WTC11 (cell line): Measurements from ENCODE around the gene WDR48. TPM values are rescaled to one million over a fixed set of nuclear protein-coding genes. Genes with fewer than 3 reads are reported as not detected.

ENCODE experiments used
- ATAC-seq: fragments of 200-7000 bp; cut with Tn5 transposase; 2 replicates; pipeline ENCODE4 v1.10.0; 2021; ENCODE audit warnings: mild to moderate bottlenecking, moderate library complexity
- CTCF ChIA-PET: fragments of 300-600 bp; sonication (Branson Sonifier 250); formaldehyde crosslinking; loops from one replicate; lab custom pipeline; 2021; ENCODE audit warnings: antibody characterized with exemption; lab: Charles Lee
- POLR2A ChIA-PET: fragments of 350-600 bp; sonication (Branson Sonifier 250); formaldehyde crosslinking; loops from one replicate; lab custom pipeline; 2021; ENCODE audit warnings: antibody characterized with exemption; lab: Charles Lee
- DNase-seq: peaks from one replicate; pipeline ENCODE4 v3.0.0; 2021; ENCODE audit warnings: low spot score
- H3K27ac Mint-ChIP-seq: 2 replicates; pipeline ENCODE4 v1.8.0; 2021; ENCODE audit warnings: mixed read lengths
- H3K27me3 Mint-ChIP-seq: 2 replicates; pipeline ENCODE4 v1.8.0; 2021; ENCODE audit warnings: low read depth, mild to moderate bottlenecking, moderate library complexity, mixed read lengths
- H3K36me3 Mint-ChIP-seq: 2 replicates; pipeline ENCODE4 v1.8.0; 2021; ENCODE audit warnings: mixed read lengths
- H3K4me1 Mint-ChIP-seq: 2 replicates; pipeline ENCODE4 v1.8.0; 2022; ENCODE audit warnings: mixed read lengths
- H3K4me3 Mint-ChIP-seq: 2 replicates; pipeline ENCODE4 v1.8.0; 2021; ENCODE audit warnings: mild to moderate bottlenecking, moderate library complexity, mixed read lengths
- H3K9me3 Mint-ChIP-seq: 2 replicates; pipeline ENCODE4 v1.8.0; 2021; ENCODE audit warnings: mixed read lengths
- ARID4B ChIP-seq: sonication (generic); formaldehyde crosslinking; IDR thresholded peaks from 2 replicates; pipeline ENCODE4 v1.8.0; 2023; ENCODE audit warnings: missing genetic modification reagents, mild to moderate bottlenecking, borderline replicate concordance
- ATF6 ChIP-seq: sonication (generic); formaldehyde crosslinking; IDR thresholded peaks from 2 replicates; pipeline ENCODE4 v1.8.1; 2023; ENCODE audit warnings: mild to moderate bottlenecking, missing genetic modification reagents
- ELF4 ChIP-seq: sonication (generic); formaldehyde crosslinking; IDR thresholded peaks from 2 replicates; pipeline ENCODE4 v1.8.1; 2022; ENCODE audit warnings: low read depth, mild to moderate bottlenecking, moderate library complexity, missing genetic modification reagents
- FOXJ3 ChIP-seq: sonication (generic); formaldehyde crosslinking; IDR thresholded peaks from 2 replicates; pipeline ENCODE4 v1.9.0; 2021; ENCODE audit warnings: missing genetic modification reagents, mild to moderate bottlenecking, borderline replicate concordance
- FOXK1 ChIP-seq: sonication (generic); formaldehyde crosslinking; IDR thresholded peaks from 2 replicates; pipeline ENCODE4 v1.8.0; 2022; ENCODE audit warnings: mild to moderate bottlenecking, moderate library complexity, missing genetic modification reagents
- GABPB1 ChIP-seq: sonication (generic); formaldehyde crosslinking; IDR thresholded peaks from 2 replicates; pipeline ENCODE4 v1.8.1; 2023; ENCODE audit warnings: mild to moderate bottlenecking, missing genetic modification reagents
- JAZF1 ChIP-seq: fragments of 250-450 bp; sonication (Bioruptor Pico); IDR thresholded peaks from 2 replicates; pipeline ENCODE4 v1.9.0; 2021; ENCODE audit warnings: moderate library complexity, mild to moderate bottlenecking, inconsistent platforms
- NR2C2 ChIP-seq: sonication (generic); formaldehyde crosslinking; IDR thresholded peaks from 2 replicates; pipeline ENCODE4 v1.8.0; 2022; ENCODE audit warnings: mild to moderate bottlenecking, missing genetic modification reagents
- OVOL2 ChIP-seq: fragments of 250-450 bp; sonication (Bioruptor Pico); IDR thresholded peaks from 2 replicates; pipeline ENCODE4 v1.9.0; 2021; ENCODE audit warnings: mild to moderate bottlenecking, borderline replicate concordance
- PREB ChIP-seq: sonication (generic); formaldehyde crosslinking; IDR thresholded peaks from 2 replicates; pipeline ENCODE4 v1.8.1; 2022; ENCODE audit warnings: mild to moderate bottlenecking, missing genetic modification reagents, moderate library complexity, borderline replicate concordance
- PRRX2 ChIP-seq: fragments of 250-450 bp; sonication (Bioruptor Pico); IDR thresholded peaks from 2 replicates; pipeline ENCODE4 v1.8.0; 2021; ENCODE audit warnings: mild to moderate bottlenecking
- SMAD3 ChIP-seq: sonication (generic); formaldehyde crosslinking; IDR thresholded peaks from 2 replicates; pipeline ENCODE4 v1.8.0; 2022; ENCODE audit warnings: missing genetic modification reagents, mild to moderate bottlenecking, borderline replicate concordance
- SOX15 ChIP-seq: fragments of 250-450 bp; sonication (Bioruptor Pico); IDR thresholded peaks from 2 replicates; pipeline ENCODE4 v1.9.0; 2021; ENCODE audit warnings: mild to moderate bottlenecking
- USF2 ChIP-seq: sonication (generic); formaldehyde crosslinking; IDR thresholded peaks from 2 replicates; pipeline ENCODE4 v1.8.1; 2023; ENCODE audit warnings: mild to moderate bottlenecking, missing genetic modification reagents, moderate library complexity
- ZMAT4 ChIP-seq: fragments of 250-450 bp; sonication (Bioruptor Pico); IDR thresholded peaks from 2 replicates; pipeline ENCODE4 v1.9.0; 2021; ENCODE audit warnings: mild to moderate bottlenecking
- ZNF138 ChIP-seq: sonication (generic); formaldehyde crosslinking; conservative IDR thresholded peaks from 2 replicates; pipeline ENCODE4 v1.8.1; 2022; ENCODE audit warnings: mild to moderate bottlenecking, moderate library complexity, missing genetic modification reagents
- ZNF281 ChIP-seq: sonication (generic); formaldehyde crosslinking; IDR thresholded peaks from 2 replicates; pipeline ENCODE4 v1.8.0; 2023; ENCODE audit warnings: mild to moderate bottlenecking, missing genetic modification reagents
- ZNF396 ChIP-seq: fragments of 250-450 bp; sonication (Bioruptor Pico); IDR thresholded peaks from 2 replicates; pipeline ENCODE4 v1.8.0; 2021; ENCODE audit warnings: mild to moderate bottlenecking, moderate library complexity, borderline replicate concordance
- ZNF416 ChIP-seq: fragments of 250-450 bp; sonication (Bioruptor Pico); IDR thresholded peaks from 2 replicates; pipeline ENCODE4 v1.9.0; 2021; ENCODE audit warnings: mild to moderate bottlenecking, inconsistent platforms
- total RNA-seq: library from RNA; stranded (reverse); gene quantifications from 3 replicates; pipeline ENCODE4 v1.2.3, GENCODE V29; 2021
- TF ChIP-seq, protein P1 (sequence below): sonication (generic); formaldehyde crosslinking; IDR thresholded peaks from 2 replicates; pipeline ENCODE4 v1.8.0; 2022; ENCODE audit warnings: mild to moderate bottlenecking, missing genetic modification reagents

Gene WDR48
- total RNA-seq, 1 experiment from 2014 or later: 40.9 TPM

DNA sequence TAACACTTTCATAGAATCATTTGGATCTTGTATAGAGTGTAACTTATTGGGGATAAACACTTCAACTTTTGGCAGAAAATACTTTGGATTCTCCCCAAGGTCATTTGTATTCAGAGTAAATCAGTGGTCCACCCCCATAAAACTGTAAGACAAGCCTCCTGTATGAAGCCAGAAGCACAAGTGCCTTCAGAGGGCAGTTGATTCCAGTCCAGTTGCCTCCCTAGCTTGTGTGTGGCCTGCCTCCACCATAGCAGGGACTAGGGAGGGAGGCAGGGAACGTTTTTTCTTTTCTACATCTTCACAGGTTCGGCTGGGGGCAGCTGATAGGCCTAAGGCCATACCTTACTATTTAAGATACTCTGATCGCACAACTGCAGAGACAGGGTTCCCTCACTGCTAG, 44.0 kb downstream of the WDR48 start:
- ATAC-seq (no peak), DNase-seq (no peak)
- no peak overlapping the region for H3K27ac Mint-ChIP-seq
- no peaks in the 10 kb centered on the region for H3K4me1 Mint-ChIP-seq
- ChIA-PET CTCF (interaction anchor here (2.5 kb wide), 1 partner anchor 193 kb away, joined by 7 read pairs; no protein-coding TSS in a partner anchor), POLR2A (no interaction called here)
- peaks cover 50% of the 10 kb centered on the region for H3K36me3 Mint-ChIP-seq
- H3K9me3 Mint-ChIP-seq: no peaks in the 10 kb centered on the region
- TF ChIP-seq JAZF1 (CRISPR knock-in tag) (no peak), ARID4B (CRISPR knock-in tag) (no peak), ZMAT4 (no peak), FOXK1 (CRISPR knock-in tag) (no peak), ATF6 (no peak), USF2 (no peak), ZNF416 (CRISPR knock-in tag) (no peak), ZNF138 (no peak), NR2C2 (CRISPR knock-in tag) (no peak), SOX15 (no peak), PRRX2 (CRISPR knock-in tag) (no peak), SMAD3 (CRISPR knock-in tag) (no peak), ZNF396 (CRISPR knock-in tag) (no peak)
- H3K4me3 Mint-ChIP-seq: no peak overlapping the region
- no peaks in the 10 kb centered on the region for H3K27me3 Mint-ChIP-seq

DNA sequence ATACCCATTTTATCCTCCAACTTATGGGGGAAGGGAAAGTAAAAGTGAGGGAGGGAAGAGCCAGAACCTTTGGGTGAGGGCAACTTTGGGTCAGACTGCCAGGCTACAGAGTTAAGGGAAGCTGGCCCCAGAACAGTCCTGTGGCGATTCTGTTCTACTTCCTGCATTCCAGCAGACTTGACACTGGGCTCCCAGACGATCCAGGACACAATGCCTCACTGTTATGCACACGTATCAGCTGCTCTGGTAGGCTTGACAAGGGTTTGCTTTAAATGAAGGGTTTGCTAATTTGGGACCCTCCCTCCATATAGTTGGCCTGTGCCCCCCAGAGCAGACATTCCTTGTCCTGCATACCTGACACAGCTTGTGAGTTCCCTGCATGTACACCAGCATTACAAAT, 45.0 kb downstream of the WDR48 start:
- POLR2A ChIA-PET: no interaction called here
- H3K27ac Mint-ChIP-seq: no peak overlapping the region
- ATAC-seq: peak; percentile 29

More for the DNA sequence above, 45.0 kb downstream of the WDR48 start:
- Mint-ChIP-seq H3K27me3 (no peaks in the 10 kb centered on the region), H3K9me3 (no peaks in the 10 kb centered on the region)
- CTCF ChIA-PET: interaction anchor here (0.8 to 2.5 kb wide), 3 partner anchors 11 to 195 kb away, joined by 3 to 9 read pairs (median 7); no protein-coding TSS in a partner anchor
- DNase-seq: no peak
- TF ChIP-seq OVOL2 (CRISPR knock-in tag) (no peak), PREB (CRISPR knock-in tag) (no peak), ZNF281 (CRISPR knock-in tag) (no peak), ELF4 (CRISPR knock-in tag) (no peak), PRRX2 (CRISPR knock-in tag) (no peak), GABPB1 (CRISPR knock-in tag) (no peak), FOXJ3 (no peak)
- TF ChIP-seq, protein P1, sequence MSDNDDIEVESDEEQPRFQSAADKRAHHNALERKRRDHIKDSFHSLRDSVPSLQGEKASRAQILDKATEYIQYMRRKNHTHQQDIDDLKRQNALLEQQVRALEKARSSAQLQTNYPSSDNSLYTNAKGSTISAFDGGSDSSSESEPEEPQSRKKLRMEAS: no peak
- TF ChIP-seq, all 79 proteins: peak for 0
- H3K36me3 Mint-ChIP-seq: peaks cover 52% of the 10 kb centered on the region
- no peaks in the 10 kb centered on the region for H3K4me1 Mint-ChIP-seq
- H3K4me3 Mint-ChIP-seq: no peak overlapping the region
